Testis (tissue), 3 donors: ENCODE results near the gene FPGT. TPM values are rescaled to one million over a fixed set of nuclear protein-coding genes. Genes with fewer than 3 reads are reported as not detected.
A peak's percentile ranks its signal among the peaks of the same experiment; 100 is the strongest.

Experiments used
- DNase-seq: peaks from one replicate; pipeline ENCODE4 v3.0.0-alpha.2; 2019
- H3K27ac ChIP-seq, 2 donors: fragments of 200-600 bp; sonication (generic); one replicate each; pipeline ENCODE4 v1.5.1; 2019
- H3K27me3 ChIP-seq: fragments of 200-600 bp; sonication (generic); one replicate; pipeline ENCODE4 v1.5.1; 2019
- H3K36me3 ChIP-seq: fragments of 200-600 bp; sonication (generic); one replicate; pipeline ENCODE4 v1.5.1; 2017; ENCODE audit warnings: low read depth; ENCODE audit errors: missing control alignments
- H3K4me1 ChIP-seq: fragments of 200-600 bp; sonication (generic); one replicate; pipeline ENCODE4 v1.5.1; 2019
- H3K4me3 ChIP-seq, 2 donors: fragments of 200-600 bp; sonication (generic); one replicate each; pipeline ENCODE4 v1.5.1; 2017 to 2019
- H3K9me3 ChIP-seq: fragments of 200-600 bp; sonication (generic); one replicate; pipeline ENCODE4 v1.5.1; 2017
- POLR2A ChIP-seq: fragments of 450-650 bp; IDR thresholded peaks from one replicate; pipeline ENCODE4 v1.6.1; 2017; ENCODE audit warnings: antibody characterized with exemption, mild to moderate bottlenecking, moderate library complexity
- WGBS, 2 donors: methylation state at CpG; one replicate each; pipeline ENCODE4 v1.1.5; 2018; 5-methylcytosine and 5-hydroxymethylcytosine counted together
- intact Hi-C: fragments of 100-400 bp; cut with DNase I; formaldehyde crosslinking; loops from one replicate; pipeline ENCODE4 v1.15.1; 2023; ENCODE audit warnings: low total_unique reads
- polyA plus RNA-seq: library from polyadenylated mRNA; stranded (reverse); fragments of 350-450 nt; fragmentation: Illumina TruSeq; extraction: RNeasy Lipid Tissue Mini Kit (QIAGEN cat#74804); gene quantifications from one replicate; pipeline ENCODE4 v1.2.3, GENCODE V29; 2014; ENCODE audit warnings: low read depth, low replicate concordance; ENCODE audit not compliant: insufficient read depth
- total RNA-seq, 2 donors: library from RNA; depleted of rRNA; stranded (reverse); fragments of >200 nt; gene quantifications; one replicate each; pipeline ENCODE4 v1.2.3, GENCODE V29; 2016
- TF ChIP-seq, protein P1 (sequence below), 3 experiments: fragments of 450-650 bp in 2 of 3; fragments of 200-600 bp in 1 of 3; sonication (generic) in 1 of 3; IDR thresholded peaks; one replicate each; pipeline ENCODE4 v1.5.1; 2016 to 2019; ENCODE audit warnings: antibody characterized with exemption in 3 of 3, mild to moderate bottlenecking in 2 of 3, moderate library complexity in 1 of 3

Gene FPGT
- total and polyA plus RNA-seq, 3 donors from 2014 or later = 12.1 to 19.8 (median 17.9) TPM

DNA sequence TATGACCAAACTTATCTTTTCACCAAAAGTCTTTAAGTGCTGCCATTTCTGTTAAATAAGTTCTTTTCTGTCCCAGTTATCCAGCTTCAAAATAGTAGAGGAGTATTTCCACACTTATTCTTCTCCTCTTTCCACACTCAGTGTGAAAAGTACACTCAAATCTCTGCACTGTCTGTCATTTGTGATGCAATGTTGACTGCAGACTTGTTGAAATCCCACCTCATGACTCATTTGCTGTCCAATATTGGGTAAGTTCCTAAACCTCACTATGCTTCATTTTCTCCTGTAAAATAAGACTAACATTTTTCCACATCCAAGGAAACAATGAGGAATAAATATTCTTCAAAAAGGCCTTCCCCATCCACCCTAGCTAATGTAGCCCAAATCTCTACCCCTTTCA lies 17.6 kb upstream of the FPGT start:
- H3K9me3 ChIP-seq = no peaks in the 10 kb centered on the region
- no peaks in the 10 kb centered on the region for H3K36me3 ChIP-seq
- H3K27me3 ChIP-seq = no peaks in the 10 kb centered on the region
- no peak overlapping the region for H3K27ac ChIP-seq
- intact Hi-C loops = no loop called here
- no peak for TF ChIP-seq POLR2A
- TF ChIP-seq, protein P1, sequence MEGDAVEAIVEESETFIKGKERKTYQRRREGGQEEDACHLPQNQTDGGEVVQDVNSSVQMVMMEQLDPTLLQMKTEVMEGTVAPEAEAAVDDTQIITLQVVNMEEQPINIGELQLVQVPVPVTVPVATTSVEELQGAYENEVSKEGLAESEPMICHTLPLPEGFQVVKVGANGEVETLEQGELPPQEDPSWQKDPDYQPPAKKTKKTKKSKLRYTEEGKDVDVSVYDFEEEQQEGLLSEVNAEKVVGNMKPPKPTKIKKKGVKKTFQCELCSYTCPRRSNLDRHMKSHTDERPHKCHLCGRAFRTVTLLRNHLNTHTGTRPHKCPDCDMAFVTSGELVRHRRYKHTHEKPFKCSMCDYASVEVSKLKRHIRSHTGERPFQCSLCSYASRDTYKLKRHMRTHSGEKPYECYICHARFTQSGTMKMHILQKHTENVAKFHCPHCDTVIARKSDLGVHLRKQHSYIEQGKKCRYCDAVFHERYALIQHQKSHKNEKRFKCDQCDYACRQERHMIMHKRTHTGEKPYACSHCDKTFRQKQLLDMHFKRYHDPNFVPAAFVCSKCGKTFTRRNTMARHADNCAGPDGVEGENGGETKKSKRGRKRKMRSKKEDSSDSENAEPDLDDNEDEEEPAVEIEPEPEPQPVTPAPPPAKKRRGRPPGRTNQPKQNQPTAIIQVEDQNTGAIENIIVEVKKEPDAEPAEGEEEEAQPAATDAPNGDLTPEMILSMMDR (IDR thresholded peaks at IDR 0.05) = no peak
- no peak for DNase-seq
- no peak overlapping the region for H3K4me3 ChIP-seq
- H3K4me1 ChIP-seq = no peaks in the 10 kb centered on the region

DNA sequence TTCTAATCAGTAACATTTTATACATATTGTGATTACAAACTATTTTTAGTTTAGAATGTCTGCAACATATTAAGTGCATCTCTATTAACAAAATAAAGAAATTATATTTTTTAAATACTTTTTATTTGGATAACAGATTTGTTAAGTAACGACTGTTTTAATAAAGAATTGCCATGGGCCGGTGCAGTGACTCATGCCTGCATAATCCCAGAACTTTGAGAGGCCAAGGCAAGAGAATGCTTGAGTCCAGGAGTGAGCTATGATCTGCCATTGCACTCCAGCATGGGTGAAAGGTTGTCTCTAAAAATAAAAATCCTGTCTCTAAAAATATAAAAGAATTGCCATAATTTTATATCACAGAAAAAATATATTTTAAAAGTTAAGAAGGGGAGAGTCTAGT lies 4.1 kb upstream of the FPGT start:
- no peaks in the 10 kb centered on the region for H3K27me3 ChIP-seq
- H3K9me3 ChIP-seq = no peaks in the 10 kb centered on the region
- TF ChIP-seq, protein P1 (IDR thresholded peaks at IDR 0.05) = no peak
- TF ChIP-seq POLR2A = no peak
- H3K4me1 ChIP-seq = no peaks in the 10 kb centered on the region
- no peak overlapping the region for H3K4me3 ChIP-seq
- intact Hi-C loops = no loop called here
- no peaks in the 10 kb centered on the region for H3K36me3 ChIP-seq
- DNase-seq = no peak
- H3K27ac ChIP-seq = no peak overlapping the region
- 78 to 84% methylated on average over 2 of the region's 2 CpGs for WGBS, 2 donors

DNA sequence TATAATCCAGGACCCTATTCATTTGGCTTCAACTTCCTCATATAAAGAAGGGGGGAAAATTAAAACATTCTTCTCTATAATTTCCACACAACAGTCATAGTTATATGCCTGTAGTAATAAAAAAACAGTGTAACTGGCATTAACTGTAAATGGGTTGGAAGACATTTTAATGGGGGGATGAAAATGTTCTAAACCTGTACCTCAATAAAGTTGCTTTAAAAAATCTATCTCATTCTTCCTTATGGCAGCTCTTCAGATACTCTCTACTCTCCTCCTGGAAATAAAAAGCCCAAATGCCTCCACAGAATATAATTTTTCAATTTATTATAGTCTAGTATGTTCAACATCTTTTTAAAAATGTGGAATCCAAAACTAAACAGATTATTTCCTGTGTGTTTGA lies 2.7 kb upstream of the FPGT start:
- Histone ChIP-seq H3K36me3 (no peaks in the 10 kb centered on the region), H3K4me3 (no peak overlapping the region), H3K9me3 (no peaks in the 10 kb centered on the region), H3K4me1 (no peaks in the 10 kb centered on the region), H3K27me3 (no peaks in the 10 kb centered on the region), H3K27ac (no peak overlapping the region)
- TF ChIP-seq, protein P1 (IDR thresholded peaks at IDR 0.05) = no peak
- no peak for TF ChIP-seq POLR2A
- no peak for DNase-seq
- intact Hi-C loops = no loop called here

DNA sequence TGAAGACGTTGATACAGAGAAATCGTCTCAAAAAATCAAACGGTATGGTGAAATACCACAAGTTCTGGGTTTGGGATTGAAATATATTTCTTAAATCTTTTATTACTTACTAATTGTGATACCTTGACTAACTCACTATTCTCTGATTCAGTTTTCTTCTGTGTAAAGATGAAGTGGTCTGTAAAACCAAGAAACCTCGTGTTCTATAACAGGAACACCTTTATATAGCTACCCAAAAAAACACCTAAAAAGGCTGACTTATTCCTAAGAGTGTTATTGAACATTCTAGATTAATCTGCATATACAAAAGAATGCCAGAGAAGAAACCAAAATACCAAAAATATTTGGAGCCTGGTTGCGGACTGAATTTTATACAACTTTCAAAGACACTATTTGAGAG lies 787 bp upstream of the FPGT start:
- H3K27ac ChIP-seq = peak overlapping the region in 1 of 2 donors; percentile 68
- intact Hi-C loops = no loop called here
- H3K36me3 ChIP-seq = no peaks in the 10 kb centered on the region
- WGBS, 2 donors = 61% methylated on average over 5 of the region's 5 CpGs
- TF ChIP-seq, protein P1 (IDR thresholded peaks at IDR 0.05) = no peak
- TF ChIP-seq POLR2A = no peak
- H3K9me3 ChIP-seq = no peaks in the 10 kb centered on the region
- peak overlapping the region; percentile 60 to 66 for H3K4me3 ChIP-seq
- H3K27me3 ChIP-seq = no peaks in the 10 kb centered on the region
- H3K4me1 ChIP-seq = no peaks in the 10 kb centered on the region
- DNase-seq = no peak

DNA sequence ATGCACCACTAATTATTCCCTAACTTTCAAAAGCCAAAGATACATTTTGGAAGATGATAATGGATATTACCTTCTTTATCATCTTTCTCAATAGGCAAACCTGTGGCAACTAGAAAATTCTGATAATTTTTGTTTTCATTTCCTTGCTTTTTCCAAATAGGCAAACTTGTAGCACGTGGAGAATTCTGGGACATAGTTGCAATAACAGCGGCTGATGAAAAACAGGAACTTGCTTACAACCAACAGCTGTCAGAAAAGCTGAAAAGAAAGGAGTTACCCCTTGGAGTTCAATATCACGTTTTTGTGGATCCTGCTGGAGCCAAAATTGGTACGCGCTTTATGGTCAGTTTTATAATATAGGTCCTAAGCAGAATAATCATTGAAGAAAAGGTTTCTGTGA lies 1.5 kb downstream of the FPGT start:
- H3K36me3 ChIP-seq = no peaks in the 10 kb centered on the region

More for the DNA sequence above, 1.5 kb downstream of the FPGT start:
- no peak overlapping the region for H3K4me3 ChIP-seq
- WGBS, 2 donors = 64 to 69% methylated on average over 5 of the region's 5 CpGs
- DNase-seq = no peak
- H3K4me1 ChIP-seq = no peaks in the 10 kb centered on the region
- TF ChIP-seq, protein P1 (IDR thresholded peaks at IDR 0.05) = no peak
- TF ChIP-seq POLR2A = no peak
- intact Hi-C loops = no loop called here
- no peak overlapping the region for H3K27ac ChIP-seq
- no peaks in the 10 kb centered on the region for H3K27me3 ChIP-seq
- H3K9me3 ChIP-seq = no peaks in the 10 kb centered on the region
